IPS-18a (cell line): ENCODE results near the gene NGEF.

ENCODE experiments used
- H3K27ac ChIP-seq: one replicate; pipeline ENCODE4 v1.5.1; 2013; ENCODE audit warnings: low read length
- H3K27me3 ChIP-seq: one replicate; pipeline ENCODE4 v1.6.1; 2013; ENCODE audit warnings: mild to moderate bottlenecking, low read length; ENCODE audit not compliant: control insufficient read depth, insufficient read depth
- H3K36me3 ChIP-seq: one replicate; pipeline ENCODE4 v1.6.1; 2013; ENCODE audit warnings: low read depth, low read length; ENCODE audit not compliant: control insufficient read depth
- H3K4me1 ChIP-seq: one replicate; pipeline ENCODE4 v1.6.1; 2013; ENCODE audit warnings: low read depth, low read length; ENCODE audit not compliant: control insufficient read depth
- H3K4me3 ChIP-seq: one replicate; pipeline ENCODE4 v1.5.1; 2013; ENCODE audit warnings: low read length
- H3K9ac ChIP-seq: one replicate; pipeline ENCODE4 v1.6.1; 2013; ENCODE audit warnings: mild to moderate bottlenecking, low read length, moderate library complexity
- H3K9me3 ChIP-seq: one replicate; pipeline ENCODE4 v1.6.1; 2013; ENCODE audit warnings: low read depth, low read length; ENCODE audit not compliant: control insufficient read depth

The NGEF gene

DNA sequence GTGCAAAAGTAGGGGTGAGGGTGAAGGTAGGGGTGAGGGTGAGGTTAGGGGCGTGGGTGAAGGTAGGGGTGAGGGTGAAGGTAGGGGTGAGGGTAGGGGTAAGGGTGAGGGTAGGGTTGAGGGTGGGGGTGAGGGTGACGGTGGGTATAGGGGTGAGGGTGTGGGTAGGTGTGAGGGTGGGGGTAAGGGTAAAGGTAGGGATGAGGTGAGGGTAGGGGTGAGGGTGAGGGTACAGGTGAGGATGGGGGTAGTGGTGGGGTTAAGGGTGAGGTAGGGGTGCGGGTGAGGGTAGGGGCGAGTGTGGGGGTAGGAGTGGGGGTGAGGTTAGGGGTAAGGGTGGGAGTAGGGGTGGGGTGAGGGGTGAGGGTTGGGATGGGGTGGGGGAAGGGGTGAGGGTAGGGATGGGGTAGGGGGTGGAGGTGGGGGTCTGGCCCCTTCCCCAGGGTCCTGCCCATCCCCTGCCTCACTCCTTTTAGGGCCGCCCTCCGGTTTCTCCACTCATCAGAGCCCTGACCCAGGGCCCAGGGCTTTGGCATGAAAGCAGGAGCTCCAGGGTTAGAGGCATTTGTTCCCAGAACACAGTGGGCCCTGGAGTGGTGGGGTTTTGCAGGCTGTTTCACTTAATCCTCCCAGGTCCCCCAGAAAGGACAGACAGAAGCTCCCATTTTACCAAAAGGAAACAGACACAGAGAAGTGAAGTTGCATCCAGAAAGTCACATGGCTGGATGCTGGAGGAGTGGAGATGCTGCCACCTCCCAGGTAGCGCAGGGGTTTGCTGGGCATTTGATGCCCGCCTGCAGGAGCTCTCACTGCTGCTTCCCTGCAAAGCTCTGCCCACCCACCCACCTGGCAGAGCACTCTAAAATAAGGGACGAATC lies 116.1 kb downstream of the NGEF start:
- H3K27ac ChIP-seq: no peak overlapping the region

DNA sequence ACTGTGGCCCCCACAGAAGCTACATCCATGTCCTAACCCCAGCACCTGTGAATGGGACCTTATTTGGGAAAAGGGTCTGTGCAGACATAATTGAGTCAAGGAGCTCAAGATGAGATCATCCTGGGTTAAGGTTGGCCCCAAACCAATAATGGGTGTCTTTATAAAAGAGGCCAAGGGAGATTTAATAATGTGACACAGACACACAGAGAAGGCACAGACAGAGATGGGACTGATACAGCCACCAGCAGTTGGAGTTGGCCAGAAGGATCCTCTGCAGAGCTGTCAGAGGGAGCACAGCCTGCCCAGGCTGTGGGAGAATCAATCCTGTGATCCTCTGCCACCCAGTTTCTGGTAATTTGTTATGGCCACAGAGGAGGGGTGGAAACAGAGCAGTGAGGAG lies 116.9 kb downstream of the NGEF start:
- Histone ChIP-seq H3K27me3 (no peaks in the 10 kb centered on the region), H3K9ac (no peak overlapping the region), H3K27ac (no peak overlapping the region), H3K4me1 (peaks cover 3% of the 10 kb centered on the region), H3K36me3 (no peaks in the 10 kb centered on the region), H3K9me3 (no peaks in the 10 kb centered on the region), H3K4me3 (no peak overlapping the region)

More for the DNA sequence above, 116.1 kb downstream of the NGEF start:
- no peaks in the 10 kb centered on the region for H3K9me3 ChIP-seq
- peaks cover 9% of the 10 kb centered on the region for H3K4me1 ChIP-seq
- H3K27me3 ChIP-seq: peaks cover 8% of the 10 kb centered on the region
- H3K36me3 ChIP-seq: no peaks in the 10 kb centered on the region
- no peak overlapping the region for H3K4me3 ChIP-seq
- H3K9ac ChIP-seq: no peak overlapping the region

DNA sequence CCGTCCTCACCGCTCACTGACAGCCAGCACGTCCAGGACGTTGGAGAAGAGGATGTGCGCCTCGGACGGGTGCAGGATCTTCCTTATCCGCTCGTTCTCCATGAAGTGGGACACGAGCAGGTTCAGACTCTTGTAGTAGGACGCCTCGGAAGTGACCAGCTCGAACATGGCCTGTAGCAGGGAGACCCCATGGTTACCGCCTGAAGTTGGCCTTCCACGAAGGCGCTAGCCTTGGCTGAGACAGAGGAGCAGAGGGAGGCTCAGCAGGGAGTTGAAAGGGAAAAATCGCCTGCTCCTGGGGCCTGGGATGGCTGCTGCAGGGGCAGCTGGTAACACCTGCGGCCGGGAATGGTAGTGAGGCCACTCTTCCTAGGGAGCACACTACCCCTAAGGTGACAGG lies 118.3 kb downstream of the NGEF start:
- Histone ChIP-seq H3K27me3 (no peaks in the 10 kb centered on the region), H3K36me3 (no peaks in the 10 kb centered on the region), H3K27ac (no peak overlapping the region), H3K4me3 (no peak overlapping the region), H3K9me3 (no peaks in the 10 kb centered on the region), H3K9ac (no peak overlapping the region), H3K4me1 (peaks cover 5% of the 10 kb centered on the region)

DNA sequence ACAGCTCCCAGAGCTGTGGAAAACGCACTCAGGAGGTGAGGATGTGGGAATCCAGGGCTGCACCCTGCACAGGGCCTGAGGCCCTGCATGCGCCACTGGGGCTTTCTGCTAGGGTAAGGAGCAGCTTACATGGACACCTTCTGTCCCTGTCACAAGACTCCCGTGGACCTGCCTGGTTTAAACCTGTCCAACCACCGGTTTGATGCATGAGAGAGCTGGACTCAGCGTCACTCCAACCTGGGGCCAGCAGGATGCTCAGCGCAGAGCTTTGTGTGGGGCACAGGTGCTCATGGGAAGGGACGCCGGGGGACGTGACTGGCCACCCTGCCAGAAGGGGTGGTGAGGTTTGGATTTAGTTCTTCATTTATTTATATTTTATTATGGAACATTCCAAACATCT lies 118.8 kb downstream of the NGEF start:
- no peak overlapping the region for H3K27ac ChIP-seq
- H3K9ac ChIP-seq: no peak overlapping the region
- H3K36me3 ChIP-seq: no peaks in the 10 kb centered on the region
- peaks cover 5% of the 10 kb centered on the region for H3K4me1 ChIP-seq
- H3K9me3 ChIP-seq: no peaks in the 10 kb centered on the region
- no peaks in the 10 kb centered on the region for H3K27me3 ChIP-seq
- no peak overlapping the region for H3K4me3 ChIP-seq

DNA sequence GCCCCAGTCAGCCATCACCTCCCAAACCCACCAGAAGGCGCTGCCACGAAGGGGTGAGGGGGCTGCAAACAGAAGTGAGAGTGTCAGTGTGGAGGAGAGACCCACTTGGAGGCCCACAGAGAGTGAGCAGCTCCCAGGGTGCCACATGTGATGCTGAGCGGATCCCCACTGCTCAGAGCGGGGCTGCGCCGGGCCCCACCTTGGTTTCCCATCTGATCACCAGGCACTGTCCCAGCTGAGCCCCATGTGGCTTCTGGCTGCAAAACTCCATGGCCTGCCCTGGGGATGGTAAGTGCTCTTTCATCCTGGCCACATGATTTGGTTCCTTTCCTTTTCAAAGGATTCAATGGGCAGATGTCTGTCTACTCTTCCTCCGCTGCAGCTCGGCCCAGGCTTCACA lies 119.2 kb downstream of the NGEF start:
- Histone ChIP-seq H3K9ac (no peak overlapping the region), H3K27me3 (no peaks in the 10 kb centered on the region), H3K9me3 (no peaks in the 10 kb centered on the region), H3K36me3 (no peaks in the 10 kb centered on the region), H3K4me3 (no peak overlapping the region), H3K4me1 (peaks cover 5% of the 10 kb centered on the region), H3K27ac (no peak overlapping the region)

DNA sequence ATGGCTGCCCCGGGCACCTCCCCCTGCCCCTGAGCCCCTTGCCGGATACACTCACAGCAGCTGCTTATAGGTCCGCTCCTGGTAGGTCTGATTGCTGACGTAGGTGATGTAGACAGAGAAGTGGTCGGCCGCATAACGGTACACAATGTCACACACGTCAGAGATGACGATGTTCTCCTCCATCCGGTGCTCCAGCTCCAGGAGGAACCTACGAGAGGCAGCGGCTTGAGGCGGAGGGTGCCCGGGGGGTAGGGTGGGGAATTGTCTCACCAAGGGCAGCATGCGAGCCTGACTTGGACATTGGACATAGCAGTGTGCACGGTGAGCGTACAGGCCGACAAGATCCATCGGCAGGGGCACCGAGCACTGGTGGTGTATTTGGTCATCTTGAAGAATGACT lies 120.2 kb downstream of the NGEF start:
- no peaks in the 10 kb centered on the region for H3K27me3 ChIP-seq
- H3K9ac ChIP-seq: no peak overlapping the region
- H3K9me3 ChIP-seq: no peaks in the 10 kb centered on the region
- no peak overlapping the region for H3K4me3 ChIP-seq
- H3K4me1 ChIP-seq: peaks cover 5% of the 10 kb centered on the region
- no peaks in the 10 kb centered on the region for H3K36me3 ChIP-seq
- no peak overlapping the region for H3K27ac ChIP-seq

DNA sequence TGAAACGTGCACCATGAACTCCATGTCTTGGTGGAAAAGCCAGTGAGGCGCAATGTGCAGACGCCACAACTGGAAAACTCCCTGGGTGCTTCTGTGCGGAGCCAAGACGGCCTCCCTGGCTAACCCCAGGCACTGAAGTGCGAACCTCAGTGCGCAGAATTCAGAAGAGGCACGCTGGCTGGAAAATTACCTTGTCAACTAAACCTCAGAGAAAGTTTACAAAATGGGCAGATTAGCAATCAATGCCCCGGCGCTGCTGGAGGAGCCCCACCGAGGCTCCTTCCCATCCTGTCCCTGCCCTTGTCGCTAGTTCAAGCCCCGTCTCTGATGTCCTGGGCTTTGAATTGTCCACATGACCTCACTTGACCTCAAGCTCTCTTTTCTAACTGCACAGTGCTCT lies 120.8 kb downstream of the NGEF start:
- H3K4me3 ChIP-seq: no peak overlapping the region
- no peaks in the 10 kb centered on the region for H3K9me3 ChIP-seq
- H3K4me1 ChIP-seq: peaks cover 5% of the 10 kb centered on the region
- no peak overlapping the region for H3K9ac ChIP-seq
- no peaks in the 10 kb centered on the region for H3K36me3 ChIP-seq
- no peak overlapping the region for H3K27ac ChIP-seq
- no peaks in the 10 kb centered on the region for H3K27me3 ChIP-seq

DNA sequence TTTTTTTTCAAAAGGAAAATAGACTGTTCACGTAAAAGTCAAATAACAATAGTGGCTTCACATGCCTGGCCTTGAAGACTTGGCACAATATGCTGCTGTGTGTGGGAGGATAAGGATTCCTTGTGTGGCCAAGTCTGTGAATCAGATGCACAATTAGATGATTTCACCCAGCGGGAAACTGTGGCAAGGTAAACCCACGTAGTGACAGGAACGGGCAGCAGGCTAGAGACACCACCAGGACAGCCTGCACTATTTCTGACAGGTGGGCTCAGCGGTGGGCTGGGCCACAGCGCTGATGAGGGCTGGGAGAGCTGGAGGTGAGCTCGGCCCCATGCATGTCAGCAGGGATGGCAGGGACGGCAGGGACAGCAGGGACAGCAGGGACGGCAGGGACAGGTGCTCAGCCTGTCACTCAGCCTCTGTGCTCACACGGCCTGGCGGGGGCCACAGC lies 121.4 kb downstream of the NGEF start:
- no peaks in the 10 kb centered on the region for H3K36me3 ChIP-seq
- no peak overlapping the region for H3K4me3 ChIP-seq
- no peak overlapping the region for H3K27ac ChIP-seq
- peaks cover 5% of the 10 kb centered on the region for H3K4me1 ChIP-seq
- no peaks in the 10 kb centered on the region for H3K9me3 ChIP-seq
- no peak overlapping the region for H3K9ac ChIP-seq
- no peaks in the 10 kb centered on the region for H3K27me3 ChIP-seq

DNA sequence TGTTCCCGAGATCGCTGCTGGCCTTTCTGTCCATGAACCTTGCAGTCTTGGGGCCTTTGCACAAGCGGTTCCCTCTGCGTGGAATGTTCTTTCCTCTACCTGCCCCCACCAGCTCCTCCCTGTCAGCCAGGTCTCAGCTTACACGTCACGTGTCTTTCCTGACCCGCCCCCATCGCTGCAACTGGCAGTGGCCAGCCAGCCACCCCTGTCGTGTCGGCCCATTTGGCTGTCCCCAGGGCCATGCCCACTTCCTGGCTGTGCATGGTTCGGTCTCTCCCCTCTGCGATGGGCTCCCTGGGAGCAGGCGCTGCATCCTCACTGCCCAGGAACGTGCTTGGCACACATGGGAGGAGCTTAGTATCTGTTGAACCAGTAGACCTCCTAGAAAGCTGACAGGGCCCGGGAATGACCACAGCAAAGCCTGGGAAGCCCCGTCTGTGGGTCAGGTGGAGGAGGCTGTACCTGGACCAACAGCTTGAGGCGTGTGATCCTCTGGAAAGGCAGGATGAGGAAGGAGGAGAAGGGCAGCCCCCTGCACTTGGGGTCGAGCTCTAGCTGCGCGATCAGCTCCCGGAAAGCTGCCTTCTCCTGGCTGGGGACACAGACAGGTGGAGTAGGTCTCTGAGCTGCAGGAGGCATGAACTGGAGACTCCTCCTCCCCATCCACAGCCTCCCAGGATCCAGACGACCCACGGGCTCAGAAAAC lies 122.0 kb downstream of the NGEF start:
- H3K4me3 ChIP-seq: peak overlapping the region; percentile 11
- H3K27ac ChIP-seq: no peak overlapping the region
- H3K9ac ChIP-seq: no peak overlapping the region
- peaks cover 5% of the 10 kb centered on the region for H3K4me1 ChIP-seq
- no peaks in the 10 kb centered on the region for H3K27me3 ChIP-seq
- no peaks in the 10 kb centered on the region for H3K9me3 ChIP-seq
- H3K36me3 ChIP-seq: no peaks in the 10 kb centered on the region

DNA sequence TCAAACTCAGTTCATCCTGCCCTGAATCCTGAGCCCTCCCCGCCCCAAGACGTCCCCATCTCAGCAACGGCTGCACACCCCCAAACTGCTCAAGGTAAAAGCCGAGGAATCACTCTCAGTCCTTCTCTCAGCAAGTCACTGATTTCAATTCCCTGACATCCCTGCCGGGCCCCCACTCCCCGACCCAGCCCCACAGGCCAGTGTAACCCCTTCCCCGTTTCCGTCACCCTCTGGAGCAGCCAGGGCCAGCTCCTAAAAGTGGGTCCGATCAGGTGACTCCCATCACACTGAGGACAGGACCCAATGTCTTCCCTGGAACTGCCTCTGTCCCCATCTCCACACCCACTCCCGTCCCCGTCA lies 122.5 kb downstream of the NGEF start:
- Histone ChIP-seq H3K9me3 (no peaks in the 10 kb centered on the region), H3K4me3 (peak overlapping the region; percentile 11), H3K27me3 (no peaks in the 10 kb centered on the region), H3K4me1 (peaks cover 5% of the 10 kb centered on the region), H3K9ac (no peak overlapping the region), H3K27ac (no peak overlapping the region), H3K36me3 (no peaks in the 10 kb centered on the region)

DNA sequence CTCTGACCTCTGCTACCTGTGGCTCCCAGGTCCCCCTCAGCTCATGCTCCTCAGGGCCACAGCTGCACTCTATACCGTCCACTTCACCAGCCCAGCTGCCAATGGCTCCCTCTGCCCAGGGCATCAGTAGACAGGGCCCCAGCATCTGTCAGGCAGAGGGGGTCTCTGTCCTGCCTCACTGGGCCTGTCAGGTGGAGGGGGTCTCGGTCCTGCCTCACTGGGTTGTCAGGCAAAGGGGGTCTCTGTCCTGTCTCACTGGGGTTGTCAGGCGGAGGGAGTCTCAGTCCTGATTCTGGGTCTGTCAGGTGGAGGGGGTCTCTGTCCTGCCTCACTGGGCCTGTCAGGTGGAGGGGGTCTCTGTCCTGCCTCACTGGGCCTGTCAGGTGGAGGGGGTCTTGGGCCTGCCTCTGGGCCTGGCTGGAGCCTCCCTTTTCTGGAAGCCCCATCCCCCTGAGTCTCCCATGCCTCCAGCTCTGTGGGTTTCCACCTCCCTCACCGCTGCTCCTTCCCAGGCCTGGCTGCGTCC lies 123.1 kb downstream of the NGEF start:
- no peaks in the 10 kb centered on the region for H3K36me3 ChIP-seq
- H3K4me3 ChIP-seq: no peak overlapping the region
- H3K9ac ChIP-seq: no peak overlapping the region
- H3K27me3 ChIP-seq: no peaks in the 10 kb centered on the region
- no peaks in the 10 kb centered on the region for H3K9me3 ChIP-seq
- peaks cover 5% of the 10 kb centered on the region for H3K4me1 ChIP-seq
- H3K27ac ChIP-seq: no peak overlapping the region
